Endothelial cell of umbilical vein (primary cell): ENCODE data around the gene KCNK1. TPM values are rescaled to one million over a fixed set of nuclear protein-coding genes. Genes with fewer than 3 reads are reported as not detected.

Experiments used
- BruUV-seq: library from RNA; stranded (reverse); fragments of 400-500 nt; replicated peaks from 2 replicates; lab custom pipeline; 2021; lab: Mats Ljungman, UMichigan
- CTCF ChIA-PET: fragments of 300-600, 350-600 bp; sonication (Branson Sonifier 250); formaldehyde crosslinking; loops from one replicate; lab custom pipeline; 2021; ENCODE audit warnings: antibody characterized with exemption, inconsistent platforms; lab: Charles Lee
- POLR2A ChIA-PET: fragments of 300-600, 350-600 bp; sonication (Branson Sonifier 250); formaldehyde crosslinking; loops from one replicate; lab custom pipeline; 2021; ENCODE audit warnings: antibody characterized with exemption, inconsistent platforms; lab: Charles Lee
- DNase-seq: peaks from one replicate; pipeline ENCODE4 v3.0.0-alpha.2; 2011; ENCODE audit warnings: low read depth, low spot score
- FAIRE-seq: peaks from 2 replicates; lab custom pipeline; 2011; peaks lifted over from hg19 to GRCh38; lab: Jason Lieb, UNC
- H2AFZ ChIP-seq: 2 replicates; pipeline ENCODE4 v1.6.0; 2012; ENCODE audit warnings: low read depth, low read length, control low read depth, inconsistent platforms
- H3K27ac ChIP-seq: 2 replicates; pipeline ENCODE4 v1.5.1; 2011; ENCODE audit warnings: low read depth, mild to moderate bottlenecking, control low read depth, low read length, moderate library complexity; ENCODE audit not compliant: insufficient read depth
- H3K27me3 ChIP-seq, 2 experiments: 2 replicates each; pipeline versions ENCODE4 v1.6.0 to v1.6.1; 2011; ENCODE audit warnings: low read length in 2 of 2, mixed read lengths in 1 of 2; ENCODE audit not compliant: control insufficient read depth in 2 of 2, insufficient read depth in 2 of 2
- H3K36me3 ChIP-seq, 2 experiments: 2 replicates in 1 of 2; 3 replicates in 1 of 2; pipeline ENCODE4 v1.5.1; 2011; ENCODE audit warnings: low read length in 2 of 2, mild to moderate bottlenecking in 1 of 2, moderate library complexity in 1 of 2; ENCODE audit not compliant: control insufficient read depth in 2 of 2, insufficient read depth in 2 of 2; ENCODE audit errors: extremely low read depth in 1 of 2
- H3K4me1 ChIP-seq: 3 replicates; pipeline ENCODE4 v1.5.1; 2011; ENCODE audit warnings: mild to moderate bottlenecking, low read length; ENCODE audit not compliant: control insufficient read depth, insufficient read depth; ENCODE audit errors: extremely low read depth
- H3K4me2 ChIP-seq: 2 replicates; pipeline ENCODE4 v1.6.1; 2011; ENCODE audit warnings: low read length, control low read depth, mixed read lengths; ENCODE audit not compliant: insufficient read depth
- H3K4me3 ChIP-seq, 3 experiments: fragments of 200-600 bp in 1 of 3; sonication (generic), shearing (Covaris generic) in 1 of 3; replicated peaks in 1 of 3; 2 replicates each; pipeline ENCODE4 v1.5.1; 2011 to 2016; ENCODE audit warnings: control low read depth in 3 of 3, low read length in 3 of 3, mild to moderate bottlenecking in 2 of 3, inconsistent platforms in 1 of 3, low read depth in 1 of 3, moderate library complexity in 1 of 3; ENCODE audit not compliant: insufficient read depth in 1 of 3
- H3K79me2 ChIP-seq: 2 replicates; pipeline ENCODE4 v1.6.0; 2012; ENCODE audit warnings: low read length, inconsistent platforms; ENCODE audit not compliant: control insufficient read depth, insufficient read depth
- H3K9ac ChIP-seq: replicated peaks from 2 replicates; pipeline ENCODE3; 2011; ENCODE audit warnings: low read length, control low read depth; ENCODE audit not compliant: insufficient read depth; ENCODE audit errors: extremely low read depth
- H3K9me1 ChIP-seq: replicated peaks from 3 replicates; pipeline ENCODE4 v1.6.0; 2011; ENCODE audit warnings: mild to moderate bottlenecking, low read length; ENCODE audit not compliant: control insufficient read depth, insufficient read depth; ENCODE audit errors: extremely low read depth
- H3K9me3 ChIP-seq: replicated peaks from 2 replicates; pipeline ENCODE4 v1.5.1; 2012; ENCODE audit warnings: low read length, inconsistent platforms; ENCODE audit not compliant: control insufficient read depth, insufficient read depth
- H4K20me1 ChIP-seq: replicated peaks from 2 replicates; pipeline ENCODE3; 2011; ENCODE audit warnings: mild to moderate bottlenecking, low read length; ENCODE audit not compliant: control insufficient read depth, insufficient read depth; ENCODE audit errors: extremely low read depth
- CTCF ChIP-seq, 2 donors: IDR thresholded peaks; 1 replicate in 1 of 2; 2 replicates in 1 of 2; pipeline ENCODE4 v1.5.1; 2011; ENCODE audit warnings: low read length in 2 of 2, mild to moderate bottlenecking in 2 of 2, moderate library complexity in 2 of 2, control low read depth in 1 of 2, inconsistent platforms in 1 of 2, low read depth in 1 of 2; ENCODE audit not compliant: insufficient read depth in 1 of 2; ENCODE audit errors: extremely low read depth in 1 of 2
- EZH2 ChIP-seq: IDR thresholded peaks from 2 replicates; pipeline ENCODE4 v1.6.1; 2012; ENCODE audit warnings: borderline replicate concordance, low read depth, mild to moderate bottlenecking, moderate library complexity, low read length, inconsistent platforms; ENCODE audit not compliant: severe bottlenecking
- MYC ChIP-seq: IDR thresholded peaks from one replicate; pipeline ENCODE4 v1.6.1; 2011; ENCODE audit warnings: mild to moderate bottlenecking, low read depth, low read length
- POLR2A ChIP-seq: IDR thresholded peaks from 2 replicates; pipeline ENCODE4 v1.6.1; 2012; ENCODE audit warnings: low read depth, mild to moderate bottlenecking, control low read depth, low read length
- POLR2AphosphoS5 ChIP-seq: IDR thresholded peaks from 2 replicates; pipeline ENCODE4 v1.6.1; 2012; ENCODE audit warnings: low read depth, mild to moderate bottlenecking, control low read depth, low read length, moderate library complexity; ENCODE audit not compliant: insufficient read depth
- dilution Hi-C: fragments of 300-500 bp; cut with MboI; formaldehyde crosslinking; loops from one replicate; pipeline ENCODE4 v1.15.0; 2019; ENCODE audit warnings: low sequenced_read_pairs; ENCODE audit not compliant: extremely low pct_ligation_motif_present
- intact Hi-C: fragments of 100-400 bp; cut with micrococcal nuclease; formaldehyde crosslinking; loops from one replicate; pipeline ENCODE4 v1.10.0; 2022
- polyA plus RNA-seq, 4 experiments: library from polyadenylated mRNA; depleted of rRNA in 3 of 4; stranded (reverse) in 3 of 4; unstranded in 1 of 4; fragments of >200 nt; gene quantifications; 2 replicates each; pipeline versions ENCODE4 v1.2.1 to v1.2.3, GENCODE V29; 2011 to 2012; ENCODE audit warnings: missing spikeins in 1 of 4
- total RNA-seq: library from RNA; stranded (reverse); gene quantifications from 2 replicates; pipeline ENCODE4 v1.2.3, GENCODE V29; 2021

KCNK1 gene
- total and polyA plus RNA-seq, 2 donors (not counting 3 experiments of a cell fraction or from before 2014, with no cell fraction given), result 0.83 to 2.8 TPM

DNA sequence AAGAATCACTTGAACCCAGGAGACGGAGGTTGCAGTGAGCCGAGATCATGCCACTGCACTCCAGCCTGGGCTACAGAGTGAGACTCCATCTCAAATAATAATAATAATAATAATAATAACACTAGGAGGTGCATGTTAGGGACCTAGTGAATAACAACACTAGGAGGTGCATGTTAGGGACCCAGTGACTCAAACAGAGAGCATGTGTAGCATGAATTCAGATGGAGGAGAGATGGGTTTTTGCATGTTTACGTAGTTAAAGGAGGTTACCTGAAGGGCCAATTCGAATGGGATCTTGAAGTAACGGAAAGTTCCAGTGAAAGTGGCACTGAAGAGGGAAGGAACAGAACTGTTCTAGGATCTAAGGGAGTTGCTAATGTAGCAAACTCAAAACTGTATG is 7.1 kb upstream of the KCNK1 start:
- TF ChIP-seq POLR2A (no peak), EZH2 (no peak), CTCF (IDR thresholded peaks at IDR 0.05; ENCODE audit: extremely low read depth in 1 of 2, insufficient read depth in 1 of 2, low read depth in 1 of 2, low read length in 2 of 2) (no peak), POLR2AphosphoS5 (no peak), MYC (no peak)
- no peak overlapping the region for H2AFZ ChIP-seq
- H3K36me3 ChIP-seq, result no peaks in the 10 kb centered on the region
- no peaks in the 10 kb centered on the region for H4K20me1 ChIP-seq
- H3K9ac ChIP-seq, result no peak overlapping the region
- H3K9me3 ChIP-seq, result no peaks in the 10 kb centered on the region
- ChIA-PET CTCF (no interaction called here), POLR2A (no interaction called here)
- no peak for DNase-seq
- no peaks in the 10 kb centered on the region for H3K4me1 ChIP-seq
- H3K27ac ChIP-seq, result no peak overlapping the region
- H3K4me3 ChIP-seq, result no peak overlapping the region
- intact Hi-C loops, result no loop called here
- H3K79me2 ChIP-seq, result no peaks in the 10 kb centered on the region
- dilution Hi-C loops, result no loop called here
- no TSS peak for BruUV-seq
- no peaks in the 10 kb centered on the region for H3K9me1 ChIP-seq
- no peak for FAIRE-seq
- H3K27me3 ChIP-seq, result peaks cover 0 to 1% of the 10 kb centered on the region in 2 experiments
- H3K4me2 ChIP-seq, result no peak overlapping the region
